IPS-18c (cell line): Measurements from ENCODE around the gene FGF6.

Source experiments
- H3K4me3 ChIP-seq: 2 replicates; pipeline ENCODE4 v1.7.0; 2013; ENCODE audit warnings: low read depth, mild to moderate bottlenecking, low read length, moderate library complexity; ENCODE audit not compliant: insufficient read depth
- H3K9me3 ChIP-seq: one replicate; pipeline ENCODE4 v1.6.1; 2013; ENCODE audit warnings: mild to moderate bottlenecking, low read length, moderate library complexity; ENCODE audit not compliant: control insufficient read depth, insufficient read depth

Gene FGF6

GRCh38 chr12:4449851-4450221 lies 4.2 kb upstream of the FGF6 start:
- 0 out of 2 replicates have a peak overlapping the region, but pooled peaks have one; percentile 16 for H3K4me3 ChIP-seq
- H3K9me3 ChIP-seq: peaks cover 3% of the 10 kb centered on the region

GRCh38 chr12:4448943-4449850 lies 3.6 kb upstream of the FGF6 start:
- no peak overlapping the region for H3K4me3 ChIP-seq
- peaks cover 3% of the 10 kb centered on the region for H3K9me3 ChIP-seq

- H3K4me3 ChIP-seq: no peak overlapping the region
- H3K9me3 ChIP-seq: peaks cover 3% of the 10 kb centered on the region
Observed at GRCh38 chr12:4448371-4448940, 2.8 kb upstream of the FGF6 start.

GRCh38 chr12:4447151-4447550 lies 1.5 kb upstream of the FGF6 start:
- peaks cover 3% of the 10 kb centered on the region for H3K9me3 ChIP-seq

GRCh38 chr12:4446335-4446734 lies 720 bp upstream of the FGF6 start:
- H3K9me3 ChIP-seq: peaks cover 3% of the 10 kb centered on the region
- no peak overlapping the region for H3K4me3 ChIP-seq

More at GRCh38 chr12:4447151-4447550, 1.5 kb upstream of the FGF6 start:
- H3K4me3 ChIP-seq: no peak overlapping the region

GRCh38 chr12:4444031-4444430 lies 1.6 kb downstream of the FGF6 start:
- peaks cover 3% of the 10 kb centered on the region for H3K9me3 ChIP-seq
- no peak overlapping the region for H3K4me3 ChIP-seq

- peaks cover 3% of the 10 kb centered on the region for H3K9me3 ChIP-seq
- no peak overlapping the region for H3K4me3 ChIP-seq
Observed at GRCh38 chr12:4443616-4444015, 2.0 kb downstream of the FGF6 start.

GRCh38 chr12:4441355-4442335 lies 4.0 kb downstream of the FGF6 start:
- Histone ChIP-seq H3K9me3 (peaks cover 3% of the 10 kb centered on the region), H3K4me3 (no peak overlapping the region)

GRCh38 chr12:4440187-4440941 lies 5.3 kb downstream of the FGF6 start:
- Histone ChIP-seq H3K9me3 (peaks cover 3% of the 10 kb centered on the region), H3K4me3 (no peak overlapping the region)

- H3K4me3 ChIP-seq: no peak overlapping the region
Observed at GRCh38 chr12:4439736-4440135, 5.9 kb downstream of the FGF6 start.

GRCh38 chr12:4438834-4439596 lies 6.6 kb downstream of the FGF6 start:
- no peaks in the 10 kb centered on the region for H3K9me3 ChIP-seq
- H3K4me3 ChIP-seq: no peak overlapping the region

More at GRCh38 chr12:4439736-4440135, 5.9 kb downstream of the FGF6 start:
- H3K9me3 ChIP-seq: no peaks in the 10 kb centered on the region

- Histone ChIP-seq H3K4me3 (no peak overlapping the region), H3K9me3 (no peaks in the 10 kb centered on the region)
Observed at GRCh38 chr12:4435537-4435936, 10.1 kb downstream of the FGF6 start.

- Histone ChIP-seq H3K9me3 (no peaks in the 10 kb centered on the region), H3K4me3 (no peak overlapping the region)
Observed at GRCh38 chr12:4434706-4435425, 10.7 kb downstream of the FGF6 start.

GRCh38 chr12:4434301-4434700 lies 11.3 kb downstream of the FGF6 start:
- H3K4me3 ChIP-seq: no peak overlapping the region
- H3K9me3 ChIP-seq: no peaks in the 10 kb centered on the region

- Histone ChIP-seq H3K9me3 (no peaks in the 10 kb centered on the region), H3K4me3 (no peak overlapping the region)
Observed at GRCh38 chr12:4433745-4434058, 11.9 kb downstream of the FGF6 start.
